Activated CD4-positive, alpha-beta memory T cell treated with anti-CD3 and anti-CD28 coated beads, Interleukin-2, amount 10 ng/mL, durations not matched to agents 7 days and 5 days (primary cell): ENCODE measurements around the gene KIF4B. TPM values are rescaled to one million over a fixed set of nuclear protein-coding genes. Genes with fewer than 3 reads are reported as not detected.

Source experiments
- CTCF ChIA-PET: fragments of 350-600 bp; sonication (Branson Sonifier 250); formaldehyde crosslinking; loops from one replicate; lab custom pipeline; 2021; ENCODE audit warnings: antibody characterized with exemption, inconsistent platforms; lab: Charles Lee
- POLR2A ChIA-PET: fragments of 350-600 bp; sonication (Branson Sonifier 250); formaldehyde crosslinking; loops from one replicate; lab custom pipeline; 2021; ENCODE audit warnings: antibody characterized with exemption; lab: Charles Lee
- DNase-seq: peaks from one replicate; pipeline ENCODE4 v3.0.0-alpha.2; 2020
- H3K27ac Mint-ChIP-seq: one replicate; pipeline ENCODE4 v1.8.0; 2021; ENCODE audit warnings: mild to moderate bottlenecking, mixed read lengths
- H3K27me3 Mint-ChIP-seq: one replicate; pipeline ENCODE4 v1.8.0; 2021; ENCODE audit warnings: mixed read lengths
- H3K36me3 Mint-ChIP-seq: one replicate; pipeline ENCODE4 v1.8.0; 2021; ENCODE audit warnings: low read depth, mixed read lengths
- H3K4me1 Mint-ChIP-seq: one replicate; pipeline ENCODE4 v1.8.0; 2021; ENCODE audit warnings: mixed read lengths
- H3K4me3 Mint-ChIP-seq: one replicate; pipeline ENCODE4 v1.8.0; 2021; ENCODE audit warnings: mild to moderate bottlenecking, mixed read lengths
- H3K9me3 Mint-ChIP-seq: one replicate; pipeline ENCODE4 v1.8.0; 2021; ENCODE audit warnings: mixed read lengths
- total RNA-seq, 2 experiments: library from RNA; stranded (reverse); gene quantifications; one replicate each; pipeline ENCODE4 v1.2.3, GENCODE V29; 2021

The KIF4B gene
- total RNA-seq, 2 experiments from 2014 or later = not detected

- no peak overlapping the region for H3K27ac Mint-ChIP-seq
- no peaks in the 10 kb centered on the region for H3K4me1 Mint-ChIP-seq
- ChIA-PET CTCF (no interaction called here), POLR2A (no interaction called here)
- no peak overlapping the region for H3K4me3 Mint-ChIP-seq
- no peaks in the 10 kb centered on the region for H3K9me3 Mint-ChIP-seq
- DNase-seq = no peak
- peaks cover 17% of the 10 kb centered on the region for H3K27me3 Mint-ChIP-seq
- H3K36me3 Mint-ChIP-seq = no peaks in the 10 kb centered on the region
Measured at GRCh38 chr5:155047818-155048217, 34.3 kb downstream of the KIF4B start.

GRCh38 chr5:155049569-155050383, 36.2 kb downstream of the KIF4B start:
- Mint-ChIP-seq H3K4me1 (no peaks in the 10 kb centered on the region), H3K9me3 (no peaks in the 10 kb centered on the region), H3K27me3 (peaks cover 17% of the 10 kb centered on the region), H3K36me3 (no peaks in the 10 kb centered on the region), H3K27ac (no peak overlapping the region), H3K4me3 (no peak overlapping the region)
- ChIA-PET POLR2A (no interaction called here), CTCF (no interaction called here)
- DNase-seq = no peak

- Mint-ChIP-seq H3K4me1 (no peaks in the 10 kb centered on the region), H3K27me3 (peaks cover 13% of the 10 kb centered on the region), H3K27ac (no peak overlapping the region), H3K4me3 (no peak overlapping the region), H3K9me3 (no peaks in the 10 kb centered on the region), H3K36me3 (no peaks in the 10 kb centered on the region)
- POLR2A ChIA-PET = no interaction called here
- CTCF ChIA-PET = no interaction called here
- DNase-seq = no peak
Measured at GRCh38 chr5:155050384-155051019, 36.9 kb downstream of the KIF4B start.

GRCh38 chr5:155052532-155052931, 39.0 kb downstream of the KIF4B start:
- peaks cover 8% of the 10 kb centered on the region for H3K27me3 Mint-ChIP-seq
- no peak overlapping the region for H3K4me3 Mint-ChIP-seq
- CTCF ChIA-PET = no interaction called here
- no peak overlapping the region for H3K27ac Mint-ChIP-seq
- H3K36me3 Mint-ChIP-seq = no peaks in the 10 kb centered on the region
- no peak for DNase-seq
- H3K4me1 Mint-ChIP-seq = no peaks in the 10 kb centered on the region
- H3K9me3 Mint-ChIP-seq = no peaks in the 10 kb centered on the region
- POLR2A ChIA-PET = no interaction called here

- no peaks in the 10 kb centered on the region for H3K9me3 Mint-ChIP-seq
- H3K27ac Mint-ChIP-seq = no peak overlapping the region
- H3K4me1 Mint-ChIP-seq = no peaks in the 10 kb centered on the region
- peaks cover 8% of the 10 kb centered on the region for H3K27me3 Mint-ChIP-seq
- no peaks in the 10 kb centered on the region for H3K36me3 Mint-ChIP-seq
- POLR2A ChIA-PET = no interaction called here
- no peak overlapping the region for H3K4me3 Mint-ChIP-seq
- CTCF ChIA-PET = interaction anchor here (0.6 kb wide), 1 partner anchor 69 kb away, joined by 3 read pairs; no protein-coding TSS in a partner anchor
- DNase-seq = no peak
Measured at GRCh38 chr5:155053501-155053900, 39.9 kb downstream of the KIF4B start.

- peaks cover 2% of the 10 kb centered on the region for H3K9me3 Mint-ChIP-seq
- no peaks in the 10 kb centered on the region for H3K4me1 Mint-ChIP-seq
- no peak for DNase-seq
- ChIA-PET CTCF (no interaction called here), POLR2A (no interaction called here)
- no peak overlapping the region for H3K4me3 Mint-ChIP-seq
- peaks cover 8% of the 10 kb centered on the region for H3K27me3 Mint-ChIP-seq
- no peaks in the 10 kb centered on the region for H3K36me3 Mint-ChIP-seq
- no peak overlapping the region for H3K27ac Mint-ChIP-seq
Measured at GRCh38 chr5:155056644-155057269, 43.2 kb downstream of the KIF4B start.

GRCh38 chr5:155057626-155058025, 44.1 kb downstream of the KIF4B start:
- H3K36me3 Mint-ChIP-seq = no peaks in the 10 kb centered on the region
- no peak overlapping the region for H3K27ac Mint-ChIP-seq
- ChIA-PET CTCF (no interaction called here), POLR2A (no interaction called here)
- H3K9me3 Mint-ChIP-seq = peaks cover 2% of the 10 kb centered on the region
- H3K4me1 Mint-ChIP-seq = no peaks in the 10 kb centered on the region
- H3K4me3 Mint-ChIP-seq = no peak overlapping the region
- peaks cover 6% of the 10 kb centered on the region for H3K27me3 Mint-ChIP-seq
- no peak for DNase-seq

GRCh38 chr5:155064580-155064979, 51.0 kb downstream of the KIF4B start:
- no peak for DNase-seq
- Mint-ChIP-seq H3K9me3 (peaks cover 2% of the 10 kb centered on the region), H3K4me3 (no peak overlapping the region), H3K27me3 (peaks cover 1% of the 10 kb centered on the region), H3K36me3 (no peaks in the 10 kb centered on the region), H3K4me1 (no peaks in the 10 kb centered on the region), H3K27ac (no peak overlapping the region)
- ChIA-PET POLR2A (no interaction called here), CTCF (no interaction called here)

- ChIA-PET CTCF (no interaction called here), POLR2A (no interaction called here)
- Mint-ChIP-seq H3K4me1 (no peaks in the 10 kb centered on the region), H3K36me3 (no peaks in the 10 kb centered on the region), H3K27me3 (peaks cover 1% of the 10 kb centered on the region), H3K27ac (no peak overlapping the region), H3K9me3 (no peaks in the 10 kb centered on the region), H3K4me3 (no peak overlapping the region)
- no peak for DNase-seq
Measured at GRCh38 chr5:155066886-155067595, 53.5 kb downstream of the KIF4B start.

Other genes starting within 250 kb of the KIF4B start
- not detected for gene FAXDC2, start 163.2 kb upstream of the KIF4B start, total RNA-seq
- gene CNOT8, start 155.1 kb upstream of the KIF4B start, total RNA-seq = 10 to 100 TPM; 86.2 to 94.5 TPM
- 10 to 100 TPM; 11.3 to 13.0 TPM for gene GEMIN5, start 75.5 kb upstream of the KIF4B start, total RNA-seq
- gene MRPL22, start 72.7 kb upstream of the KIF4B start, total RNA-seq = 10 to 100 TPM; 60.0 to 62.2 TPM